Neural cell (in vitro differentiated cells): ENCODE results near the gene TTN. TPM values are rescaled to one million over a fixed set of nuclear protein-coding genes. Genes with fewer than 3 reads are reported as not detected.
A peak's percentile ranks its signal among the peaks of the same experiment; 100 is the strongest.

ENCODE experiments used
- H2AFZ ChIP-seq: fragments of 200-600, 300-800 bp; sonication (generic), shearing (Covaris generic); 2 replicates; pipeline ENCODE4 v1.6.0; 2014; ENCODE audit warnings: low read depth, mild to moderate bottlenecking, antibody characterized with exemption, low read length, moderate library complexity
- H3F3A ChIP-seq: fragments of 200-600 bp; shearing (Covaris generic); 2 replicates; pipeline ENCODE4 v1.6.1; 2016; ENCODE audit warnings: mild to moderate bottlenecking, moderate library complexity, mixed read lengths, antibody characterized with exemption, low read length; ENCODE audit not compliant: insufficient read depth, poor library complexity, severe bottlenecking
- H3K27ac ChIP-seq: fragments of 200-600, 300-800 bp; sonication (generic), shearing (Covaris generic); 2 replicates; pipeline ENCODE4 v1.5.1; 2014; ENCODE audit warnings: mild to moderate bottlenecking, low read length, moderate library complexity
- H3K27me3 ChIP-seq: fragments of 300-800, 200-600 bp; sonication (generic), shearing (Covaris generic); 2 replicates; pipeline ENCODE4 v1.6.0; 2014; ENCODE audit warnings: mild to moderate bottlenecking, low read depth, low read length, moderate library complexity; ENCODE audit not compliant: insufficient read depth
- H3K36me3 ChIP-seq: fragments of 300-800, 200-600 bp; sonication (generic), shearing (Covaris generic); 2 replicates; pipeline ENCODE4 v1.5.1; 2014; ENCODE audit warnings: mild to moderate bottlenecking, antibody characterized with exemption, low read length, moderate library complexity; ENCODE audit not compliant: insufficient read depth
- H3K4me2 ChIP-seq: fragments of 300-800, 200-600 bp; sonication (generic), shearing (Covaris generic); 2 replicates; pipeline ENCODE4 v1.6.0; 2014; ENCODE audit warnings: mild to moderate bottlenecking, low read length
- H3K4me3 ChIP-seq: fragments of 300-800, 200-600 bp; sonication (generic), shearing (Covaris generic); 2 replicates; pipeline ENCODE4 v1.5.1; 2014; ENCODE audit warnings: mild to moderate bottlenecking, low read length, moderate library complexity
- H3K79me2 ChIP-seq: fragments of 200-600 bp; shearing (Covaris generic); replicated peaks from 2 replicates; pipeline ENCODE4 v1.6.0; 2014; ENCODE audit warnings: mild to moderate bottlenecking, low read length, moderate library complexity; ENCODE audit not compliant: insufficient read depth
- H3K9ac ChIP-seq: fragments of 300-800, 200-600 bp; sonication (generic), shearing (Covaris generic); 2 replicates; pipeline ENCODE4 v1.6.1; 2016; ENCODE audit warnings: mild to moderate bottlenecking, low read length, mixed read lengths
- H3K9me2 ChIP-seq: fragments of 200-600 bp; shearing (Covaris generic); 2 replicates; pipeline ENCODE4 v1.6.1; 2016; ENCODE audit warnings: mild to moderate bottlenecking, low read length, mixed read lengths; ENCODE audit not compliant: insufficient read depth
- H3K9me3 ChIP-seq: fragments of 200-600, 300-800 bp; sonication (generic), shearing (Covaris generic); 2 replicates; pipeline ENCODE4 v1.6.1; 2016; ENCODE audit warnings: mild to moderate bottlenecking, mixed run types, low read length, moderate library complexity, mixed read lengths
- H4K20me1 ChIP-seq: fragments of 200-600 bp; shearing (Covaris generic); 2 replicates; pipeline ENCODE4 v1.6.1; 2016; ENCODE audit warnings: mild to moderate bottlenecking, mixed run types; ENCODE audit not compliant: insufficient read depth
- EP300 ChIP-seq: fragments of 450-650 bp; conservative IDR thresholded peaks from 2 replicates; pipeline ENCODE4 v1.6.1; 2014; ENCODE audit warnings: antibody characterized with exemption, mild to moderate bottlenecking, moderate library complexity; ENCODE audit not compliant: poor library complexity, severe bottlenecking
- MXI1 ChIP-seq: fragments of 450-650 bp; conservative IDR thresholded peaks from 2 replicates; pipeline ENCODE4 v1.6.1; 2014; ENCODE audit warnings: antibody characterized with exemption, mild to moderate bottlenecking; ENCODE audit not compliant: poor library complexity, severe bottlenecking
- POLR2AphosphoS5 ChIP-seq: IDR thresholded peaks from 2 replicates; pipeline ENCODE4 v1.6.1; 2012
- RAD21 ChIP-seq: fragments of 450-650 bp; conservative IDR thresholded peaks from 2 replicates; pipeline ENCODE4 v1.6.1; 2014; ENCODE audit warnings: antibody characterized with exemption, mild to moderate bottlenecking, moderate library complexity
- SMC3 ChIP-seq: fragments of 450-650 bp; conservative IDR thresholded peaks from 2 replicates; pipeline ENCODE4 v1.6.1; 2014; ENCODE audit warnings: antibody characterized with exemption, mild to moderate bottlenecking, moderate library complexity; ENCODE audit not compliant: poor library complexity
- polyA plus RNA-seq: library from polyadenylated mRNA; depleted of rRNA; stranded (reverse); fragments of >200 nt; gene quantifications from 2 replicates; pipeline ENCODE4 v1.2.3, GENCODE V29; 2014
- TF ChIP-seq, protein P1 (sequence below): IDR thresholded peaks from 2 replicates; pipeline ENCODE4 v1.6.1; 2012; ENCODE audit warnings: borderline replicate concordance
- TF ChIP-seq, protein P2 (sequence below): fragments of 450-650 bp; IDR thresholded peaks from 2 replicates; pipeline ENCODE4 v1.5.1; 2014; ENCODE audit warnings: antibody characterized with exemption, mild to moderate bottlenecking, moderate library complexity; ENCODE audit not compliant: poor library complexity, severe bottlenecking

TTN gene
- polyA plus RNA-seq, 1 donor from 2014 or later: 0.10 TPM

DNA sequence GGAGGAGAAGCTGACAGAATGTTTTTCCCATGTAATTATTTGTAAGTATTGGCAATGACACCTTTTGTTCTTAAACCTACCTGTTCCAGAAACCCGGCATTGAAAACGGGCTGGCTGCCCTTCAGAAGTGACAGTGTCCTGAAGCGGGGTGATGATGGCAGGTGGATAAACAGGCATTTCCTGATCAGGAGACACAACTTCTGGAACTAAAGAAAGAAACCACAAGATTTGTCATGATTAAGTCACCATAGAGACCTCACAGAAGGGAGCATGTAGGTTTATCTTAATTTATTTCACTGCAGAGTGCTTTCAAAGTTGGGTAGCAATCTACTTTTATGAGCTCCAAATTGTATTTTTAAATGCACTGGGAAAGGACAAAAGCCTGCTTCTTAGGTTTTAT is 43.1 kb downstream of the TTN start:
- H3K27me3 ChIP-seq: no peaks in the 10 kb centered on the region
- H3K9me3 ChIP-seq: no peaks in the 10 kb centered on the region
- H3K4me2 ChIP-seq: no peak overlapping the region
- no peak for TF ChIP-seq RAD21
- TF ChIP-seq EP300: no peak
- no peak for TF ChIP-seq MXI1
- H3K79me2 ChIP-seq: no peaks in the 10 kb centered on the region
- no peaks in the 10 kb centered on the region for H4K20me1 ChIP-seq
- H3F3A ChIP-seq: no peaks in the 10 kb centered on the region
- H3K9me2 ChIP-seq: no peaks in the 10 kb centered on the region
- H3K36me3 ChIP-seq: no peaks in the 10 kb centered on the region
- no peak overlapping the region for H3K27ac ChIP-seq
- no peak overlapping the region for H3K9ac ChIP-seq
- H3K4me3 ChIP-seq: no peak overlapping the region
- no peak overlapping the region for H2AFZ ChIP-seq

DNA sequence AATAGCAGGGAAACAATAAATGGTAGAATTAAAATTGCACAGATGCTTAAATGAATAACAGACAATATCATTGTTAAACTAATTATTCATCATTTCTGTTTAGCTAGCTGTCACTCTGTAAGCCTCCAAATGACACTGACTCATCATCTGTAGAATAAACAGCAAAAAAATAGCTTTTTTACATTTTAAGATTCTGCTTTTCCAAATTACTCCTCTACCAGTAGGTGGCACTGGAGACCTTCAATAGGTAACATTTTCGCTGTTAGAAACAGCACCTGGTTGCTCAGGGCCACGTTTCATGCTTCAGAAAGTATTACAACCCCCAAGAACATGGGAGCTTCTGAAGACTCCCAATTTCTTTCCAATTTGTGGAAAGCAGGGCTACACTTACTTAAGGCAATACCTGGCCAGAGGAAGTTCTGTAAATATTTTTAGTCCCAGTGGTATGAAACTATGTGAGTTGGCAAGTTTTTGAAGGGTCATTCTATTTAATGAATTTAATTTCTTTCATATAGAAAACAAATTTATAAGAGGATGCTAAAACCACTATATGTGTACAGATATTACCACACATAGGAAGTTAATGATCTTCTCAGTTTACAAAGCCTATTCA is 45.4 kb downstream of the TTN start:
- no peaks in the 10 kb centered on the region for H3K9me2 ChIP-seq

More for the DNA sequence above, 45.4 kb downstream of the TTN start:
- TF ChIP-seq MXI1 (peak; percentile 27), RAD21 (peak; percentile 90), SMC3 (peak; percentile 86), POLR2AphosphoS5 (no peak)
- TF ChIP-seq, protein P1, sequence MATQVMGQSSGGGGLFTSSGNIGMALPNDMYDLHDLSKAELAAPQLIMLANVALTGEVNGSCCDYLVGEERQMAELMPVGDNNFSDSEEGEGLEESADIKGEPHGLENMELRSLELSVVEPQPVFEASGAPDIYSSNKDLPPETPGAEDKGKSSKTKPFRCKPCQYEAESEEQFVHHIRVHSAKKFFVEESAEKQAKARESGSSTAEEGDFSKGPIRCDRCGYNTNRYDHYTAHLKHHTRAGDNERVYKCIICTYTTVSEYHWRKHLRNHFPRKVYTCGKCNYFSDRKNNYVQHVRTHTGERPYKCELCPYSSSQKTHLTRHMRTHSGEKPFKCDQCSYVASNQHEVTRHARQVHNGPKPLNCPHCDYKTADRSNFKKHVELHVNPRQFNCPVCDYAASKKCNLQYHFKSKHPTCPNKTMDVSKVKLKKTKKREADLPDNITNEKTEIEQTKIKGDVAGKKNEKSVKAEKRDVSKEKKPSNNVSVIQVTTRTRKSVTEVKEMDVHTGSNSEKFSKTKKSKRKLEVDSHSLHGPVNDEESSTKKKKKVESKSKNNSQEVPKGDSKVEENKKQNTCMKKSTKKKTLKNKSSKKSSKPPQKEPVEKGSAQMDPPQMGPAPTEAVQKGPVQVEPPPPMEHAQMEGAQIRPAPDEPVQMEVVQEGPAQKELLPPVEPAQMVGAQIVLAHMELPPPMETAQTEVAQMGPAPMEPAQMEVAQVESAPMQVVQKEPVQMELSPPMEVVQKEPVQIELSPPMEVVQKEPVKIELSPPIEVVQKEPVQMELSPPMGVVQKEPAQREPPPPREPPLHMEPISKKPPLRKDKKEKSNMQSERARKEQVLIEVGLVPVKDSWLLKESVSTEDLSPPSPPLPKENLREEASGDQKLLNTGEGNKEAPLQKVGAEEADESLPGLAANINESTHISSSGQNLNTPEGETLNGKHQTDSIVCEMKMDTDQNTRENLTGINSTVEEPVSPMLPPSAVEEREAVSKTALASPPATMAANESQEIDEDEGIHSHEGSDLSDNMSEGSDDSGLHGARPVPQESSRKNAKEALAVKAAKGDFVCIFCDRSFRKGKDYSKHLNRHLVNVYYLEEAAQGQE: no peak
- TF ChIP-seq, protein P2, sequence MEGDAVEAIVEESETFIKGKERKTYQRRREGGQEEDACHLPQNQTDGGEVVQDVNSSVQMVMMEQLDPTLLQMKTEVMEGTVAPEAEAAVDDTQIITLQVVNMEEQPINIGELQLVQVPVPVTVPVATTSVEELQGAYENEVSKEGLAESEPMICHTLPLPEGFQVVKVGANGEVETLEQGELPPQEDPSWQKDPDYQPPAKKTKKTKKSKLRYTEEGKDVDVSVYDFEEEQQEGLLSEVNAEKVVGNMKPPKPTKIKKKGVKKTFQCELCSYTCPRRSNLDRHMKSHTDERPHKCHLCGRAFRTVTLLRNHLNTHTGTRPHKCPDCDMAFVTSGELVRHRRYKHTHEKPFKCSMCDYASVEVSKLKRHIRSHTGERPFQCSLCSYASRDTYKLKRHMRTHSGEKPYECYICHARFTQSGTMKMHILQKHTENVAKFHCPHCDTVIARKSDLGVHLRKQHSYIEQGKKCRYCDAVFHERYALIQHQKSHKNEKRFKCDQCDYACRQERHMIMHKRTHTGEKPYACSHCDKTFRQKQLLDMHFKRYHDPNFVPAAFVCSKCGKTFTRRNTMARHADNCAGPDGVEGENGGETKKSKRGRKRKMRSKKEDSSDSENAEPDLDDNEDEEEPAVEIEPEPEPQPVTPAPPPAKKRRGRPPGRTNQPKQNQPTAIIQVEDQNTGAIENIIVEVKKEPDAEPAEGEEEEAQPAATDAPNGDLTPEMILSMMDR: peak; percentile 90
- no peak overlapping the region for H3K27ac ChIP-seq
- H3K4me3 ChIP-seq: no peak overlapping the region
- H3K27me3 ChIP-seq: no peaks in the 10 kb centered on the region
- no peak overlapping the region for H2AFZ ChIP-seq
- H3F3A ChIP-seq: no peaks in the 10 kb centered on the region
- no peak overlapping the region for H3K9ac ChIP-seq
- no peaks in the 10 kb centered on the region for H3K9me3 ChIP-seq
- H3K4me2 ChIP-seq: no peak overlapping the region
- H4K20me1 ChIP-seq: no peaks in the 10 kb centered on the region
- no peaks in the 10 kb centered on the region for H3K79me2 ChIP-seq
- no peaks in the 10 kb centered on the region for H3K36me3 ChIP-seq
